H1 (cell line): ENCODE data around the gene IFT81. TPM values are rescaled to one million over a fixed set of nuclear protein-coding genes. Genes with fewer than 3 reads are reported as not detected.
"Not testable (repeated sequence)": the region's sequence is repeated elsewhere in the genome, so short reads cannot be mapped to it uniquely, and the experiment has no call there.

Experiments
- CTCF ChIA-PET: fragments of 300-600 bp; sonication (Branson Sonifier 250); formaldehyde crosslinking; loops from one replicate; lab custom pipeline; 2021; ENCODE audit not compliant: partially characterized antibody; lab: Charles Lee
- POLR2A ChIA-PET: fragments of 300-600 bp; sonication (Branson Sonifier 250); formaldehyde crosslinking; loops from one replicate; lab custom pipeline; 2021; ENCODE audit warnings: inconsistent platforms; ENCODE audit not compliant: partially characterized antibody; lab: Charles Lee
- DNase-seq, 2 experiments: peaks; one replicate each; pipeline versions ENCODE4 v3.0.0 to v3.0.0-alpha.2; 2010 to 2022; ENCODE audit warnings: low spot score in 2 of 2, low read depth in 1 of 2, mixed read lengths in 1 of 2
- FAIRE-seq: peaks from 2 replicates; lab custom pipeline; 2011; peaks lifted over from hg19 to GRCh38; lab: Jason Lieb, UNC
- H2AFZ ChIP-seq: 2 replicates; pipeline ENCODE4 v1.8.1; 2012; ENCODE audit warnings: low read length, inconsistent platforms
- H2AK5ac ChIP-seq: 2 replicates; pipeline ENCODE4 v1.6.1; 2013; ENCODE audit warnings: low read depth, low read length
- H2BK120ac ChIP-seq: replicated peaks from 2 replicates; pipeline ENCODE3; 2013; ENCODE audit warnings: low read depth, low read length, inconsistent platforms
- H2BK12ac ChIP-seq: 2 replicates; pipeline ENCODE4 v1.6.1; 2013; ENCODE audit warnings: low read depth, low read length
- H2BK15ac ChIP-seq: 2 replicates; pipeline ENCODE4 v1.6.1; 2013; ENCODE audit warnings: low read length
- H2BK20ac ChIP-seq: 2 replicates; pipeline ENCODE4 v1.6.1; 2013; ENCODE audit warnings: low read length
- H2BK5ac ChIP-seq: 2 replicates; pipeline ENCODE4 v1.6.1; 2013; ENCODE audit warnings: low read depth, low read length
- H3K14ac ChIP-seq: 2 replicates; pipeline ENCODE4 v1.6.1; 2013; ENCODE audit warnings: inconsistent platforms; ENCODE audit not compliant: insufficient read length
- H3K18ac ChIP-seq: 2 replicates; pipeline ENCODE4 v1.6.1; 2013; ENCODE audit warnings: low read length; ENCODE audit errors: extremely low read depth
- H3K23ac ChIP-seq: 2 replicates; pipeline ENCODE4 v1.6.1; 2013; ENCODE audit warnings: inconsistent platforms; ENCODE audit not compliant: insufficient read length
- H3K23me2 ChIP-seq: 2 replicates; pipeline ENCODE4 v1.6.1; 2013; ENCODE audit warnings: low read depth, low read length
- H3K27ac ChIP-seq: 2 replicates; pipeline ENCODE4 v1.6.1; 2011; ENCODE audit warnings: low read depth, low read length, inconsistent platforms
- H3K27me3 ChIP-seq, 4 experiments: replicated peaks in 1 of 4; 1 replicate in 1 of 4; 2 replicates in 3 of 4; pipeline versions ENCODE4 v1.6.1 to v1.8.1; 2011 to 2013; ENCODE audit warnings: low read length in 3 of 4, mild to moderate bottlenecking in 3 of 4, inconsistent platforms in 2 of 4, mixed read lengths in 2 of 4, moderate library complexity in 1 of 4; ENCODE audit not compliant: control insufficient read depth in 3 of 4, insufficient read depth in 3 of 4; ENCODE audit errors: extremely low read depth in 1 of 4
- H3K36me3 ChIP-seq, 4 experiments: 2 replicates each; pipeline versions ENCODE4 v1.6.1 to v1.8.1; 2011 to 2013; ENCODE audit warnings: mild to moderate bottlenecking in 4 of 4, low read length in 3 of 4, moderate library complexity in 2 of 4, control low read depth in 1 of 4, inconsistent platforms in 1 of 4; ENCODE audit not compliant: insufficient read depth in 4 of 4, control insufficient read depth in 2 of 4
- H3K4ac ChIP-seq: replicated peaks from 2 replicates; pipeline ENCODE3; 2013; ENCODE audit warnings: low read length, low read depth, mixed read lengths, inconsistent platforms; ENCODE audit not compliant: insufficient read length
- H3K4me1 ChIP-seq, 4 experiments: replicated peaks in 1 of 4; 1 replicate in 1 of 4; 2 replicates in 3 of 4; pipeline versions ENCODE4 v1.6.1 to v1.8.1; 2011 to 2013; ENCODE audit warnings: low read length in 3 of 4, inconsistent platforms in 2 of 4, mixed read lengths in 1 of 4; ENCODE audit not compliant: insufficient read depth in 4 of 4, control insufficient read depth in 3 of 4
- H3K4me2 ChIP-seq, 2 experiments: 2 replicates each; pipeline versions ENCODE4 v1.6.1 to v1.8.1; 2011 to 2013; ENCODE audit warnings: low read depth in 2 of 2, low read length in 2 of 2, control low read depth in 1 of 2, inconsistent platforms in 1 of 2, mild to moderate bottlenecking in 1 of 2; ENCODE audit not compliant: insufficient read depth in 1 of 2
- H3K4me3 ChIP-seq, 4 experiments: fragments of 200-600, 300-600 bp in 1 of 4; sonication (generic), shearing (Covaris generic), sonication (Bioruptor Twin) in 1 of 4; 2 replicates each; pipeline versions ENCODE4 v1.5.1 to v1.8.1; 2011 to 2016; ENCODE audit warnings: low read length in 4 of 4, low read depth in 3 of 4, control low read depth in 2 of 4, inconsistent platforms in 2 of 4, mild to moderate bottlenecking in 2 of 4, mixed read lengths in 1 of 4, moderate library complexity in 1 of 4; ENCODE audit not compliant: insufficient read depth in 2 of 4; ENCODE audit errors: extremely low read depth in 1 of 4
- H3K56ac ChIP-seq: replicated peaks from 2 replicates; pipeline ENCODE3; 2013; ENCODE audit warnings: low read depth, mild to moderate bottlenecking, mixed read lengths, low read length, inconsistent platforms; ENCODE audit not compliant: insufficient read length
- H3K79me1 ChIP-seq: 2 replicates; pipeline ENCODE4 v1.6.1; 2013; ENCODE audit warnings: low read depth, low read length, control low read depth
- H3K79me2 ChIP-seq, 2 experiments: 2 replicates each; pipeline versions ENCODE4 v1.6.1 to v1.8.1; 2012 to 2013; ENCODE audit warnings: low read length in 2 of 2, mild to moderate bottlenecking in 2 of 2, inconsistent platforms in 1 of 2; ENCODE audit not compliant: insufficient read depth in 2 of 2, control insufficient read depth in 1 of 2
- H3K9ac ChIP-seq, 4 experiments: replicated peaks in 1 of 4; 1 replicate in 1 of 4; 2 replicates in 3 of 4; pipeline versions ENCODE4 v1.6.1 to v1.8.1; 2011 to 2013; ENCODE audit warnings: low read depth in 3 of 4, low read length in 3 of 4, control low read depth in 2 of 4, mild to moderate bottlenecking in 2 of 4, moderate library complexity in 2 of 4, inconsistent platforms in 1 of 4; ENCODE audit errors: extremely low read depth in 1 of 4
- H3K9me3 ChIP-seq, 2 experiments: 2 replicates each; pipeline versions ENCODE4 v1.6.1 to v1.8.1; 2012 to 2013; ENCODE audit warnings: mild to moderate bottlenecking in 2 of 2, moderate library complexity in 2 of 2, control low read depth in 1 of 2, inconsistent platforms in 1 of 2, low read depth in 1 of 2, low read length in 1 of 2, mixed read lengths in 1 of 2; ENCODE audit not compliant: insufficient read depth in 2 of 2
- H4K20me1 ChIP-seq, 2 experiments: replicated peaks in 1 of 2; 2 replicates each; pipeline versions ENCODE3 to v1.8.1; 2011 to 2013; ENCODE audit warnings: inconsistent platforms in 2 of 2, low read length in 2 of 2, mild to moderate bottlenecking in 1 of 2; ENCODE audit not compliant: insufficient read depth in 2 of 2, control insufficient read depth in 1 of 2
- H4K5ac ChIP-seq: 2 replicates; pipeline ENCODE4 v1.6.1; 2013; ENCODE audit warnings: low read length, low read depth, mixed read lengths, inconsistent platforms; ENCODE audit not compliant: insufficient read length
- H4K8ac ChIP-seq: 2 replicates; pipeline ENCODE4 v1.8.0; 2013; ENCODE audit warnings: mild to moderate bottlenecking, moderate library complexity, low read length, inconsistent platforms; ENCODE audit not compliant: insufficient read depth; ENCODE audit errors: extremely low read depth
- H4K91ac ChIP-seq: replicated peaks from 2 replicates; pipeline ENCODE3; 2013; ENCODE audit warnings: low read length, mixed read lengths, inconsistent platforms; ENCODE audit not compliant: insufficient read length
- WGBS, 2 experiments: shearing (Covaris generic) in 1 of 2; methylation state at CpG; one replicate each; pipeline versions ENCODE4 v1.1.6 to v1.1.7; 2013 to 2015; ENCODE audit warnings: low lambda C conversion rate in 2 of 2, mixed read lengths in 2 of 2, inconsistent platforms in 1 of 2, low coverage in 1 of 2, missing lambda C conversion rate in 1 of 2; ENCODE audit not compliant: insufficient replicate concordance in 2 of 2, insufficient coverage in 1 of 2, insufficient read length in 1 of 2; ENCODE audit errors: extremely low coverage in 1 of 2, missing lambda C conversion rate in 1 of 2; 5-methylcytosine and 5-hydroxymethylcytosine counted together
- polyA plus RNA-seq, 7 experiments: library from polyadenylated mRNA; depleted of rRNA in 3 of 7; stranded (reverse) in 5 of 7; unstranded in 2 of 7; fragments of >200 nt in 5 of 7; fragments of 200-250 nt in 2 of 7; gene quantifications; 1 replicate in 5 of 7; 2 replicates in 1 of 7; 4 replicates in 1 of 7; pipeline versions ENCODE4 v1.2.1 to v1.2.3, GENCODE V29; 2011 to 2013; ENCODE audit warnings: missing spikeins in 2 of 7, mixed read lengths in 2 of 7
- total RNA-seq: library from RNA; stranded (reverse); fragmentation: NEBNext Ultra II Directional; extraction: Animal tissue kit (Norgen Biotek cat#: 25700); gene quantifications from 2 replicates; pipeline ENCODE4 v1.2.1, GENCODE V29; 2021

IFT81 gene
- total and polyA plus RNA-seq, 2 of the 8 experiments (the other 6 are each of a cell fraction or from before 2014, with no cell fraction given), result 4.1 to 14.5 TPM

DNA sequence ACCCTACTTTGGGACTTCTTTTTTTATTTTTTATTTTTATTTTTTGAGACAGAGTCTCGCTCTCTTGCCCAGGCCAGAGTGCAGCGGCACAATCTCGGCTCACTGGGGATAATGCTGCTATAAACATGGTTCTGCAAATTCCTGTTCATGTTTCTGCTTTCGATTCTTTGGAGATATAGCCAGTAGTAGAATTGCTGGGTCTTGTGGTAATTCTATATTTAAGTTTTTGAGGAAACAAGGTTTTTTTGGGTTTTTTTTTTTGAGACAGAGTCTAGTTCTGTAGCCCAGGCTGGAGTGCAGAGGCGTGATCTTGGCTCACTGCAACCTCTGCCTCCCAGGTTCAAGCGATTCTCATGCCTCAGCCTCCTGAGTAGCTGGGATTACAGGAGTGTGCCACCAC, 35.9 kb upstream of the IFT81 start:
- H4K91ac ChIP-seq, POLR2A ChIA-PET, H4K5ac ChIP-seq, DNase-seq, H3K56ac ChIP-seq, H3K18ac ChIP-seq, H3K4me1 ChIP-seq, H3K9ac ChIP-seq, H2BK20ac ChIP-seq, H3K27me3 ChIP-seq, H2BK12ac ChIP-seq, H2AK5ac ChIP-seq, H3K23me2 ChIP-seq, H3K4ac ChIP-seq, H2BK15ac ChIP-seq, H2BK120ac ChIP-seq, H3K79me2 ChIP-seq, H2AFZ ChIP-seq, H3K4me3 ChIP-seq, H3K9me3 ChIP-seq, H3K79me1 ChIP-seq, FAIRE-seq, H2BK5ac ChIP-seq, H4K8ac ChIP-seq, H3K23ac ChIP-seq, H4K20me1 ChIP-seq, H3K4me2 ChIP-seq, H3K36me3 ChIP-seq, H3K27ac ChIP-seq, H3K14ac ChIP-seq: not testable (repeated sequence)
- 90% methylated on average over 6 of the region's 6 CpGs; no CpG with 5 or more reads in 1 of the 2 experiments for WGBS, 2 experiments
- CTCF ChIA-PET, result interaction anchor here (3.4 to 6.1 kb wide), 2 partner anchors 11 to 14 kb away, joined by 17 to 24 read pairs; no protein-coding TSS in a partner anchor
